ENCODE results near the gene LOXL1. TPM values are rescaled to one million over a fixed set of nuclear protein-coding genes. Genes with fewer than 3 reads are reported as not detected.

The LOXL1 gene
- total and polyA plus RNA-seq, 10 of the 15 experiments (the other 5 are each of a cell fraction or from before 2014, with no cell fraction given) = 0.07 to 0.15 TPM; not detected in 8

DNA sequence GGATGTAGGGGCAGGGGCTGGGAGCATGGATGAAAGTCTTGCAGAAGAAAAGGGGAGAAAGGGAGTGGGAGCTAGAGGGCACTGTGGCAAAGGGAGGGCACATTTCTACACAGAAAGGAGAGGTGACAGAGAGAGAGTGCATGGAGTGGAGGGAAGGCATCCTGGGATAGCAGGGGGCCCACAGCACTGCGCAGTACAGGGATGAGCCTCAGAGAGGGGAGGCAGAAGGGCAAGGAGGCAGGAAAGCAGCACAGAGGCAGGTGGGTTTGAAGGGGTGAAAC lies 60.5 kb downstream of the LOXL1 start:
- Histone ChIP-seq H3K36me3 (ENCODE audit: control insufficient read depth in 2 of 2, insufficient read depth in 2 of 2, low read length in 1 of 2) (no peaks in the 10 kb centered on the region; a peak in 2 of 4 replicates), H3K79me2 (ENCODE audit: control insufficient read depth, insufficient read depth, low read length) (peaks cover 4% of the 10 kb centered on the region; the same call in 1 of the 2 replicates), H3K4me2 (ENCODE audit: control insufficient read depth, insufficient read depth) (no peak overlapping the region), H3K9me3 (replicated peaks; ENCODE audit: control insufficient read depth, insufficient read depth, low read length) (no peaks in the 10 kb centered on the region), H3K27me3 (replicated peaks in 1 of 2; ENCODE audit: control insufficient read depth in 2 of 2, insufficient read depth in 2 of 2, low read length in 1 of 2) (no peaks in the 10 kb centered on the region), H2AFZ (ENCODE audit: control insufficient read depth, low read depth, low read length) (no peak overlapping the region), H3K4me3 (no peak overlapping the region), H3K9ac (ENCODE audit: control insufficient read depth, insufficient read depth, low read length) (no peak overlapping the region), H3K27ac (ENCODE audit: control insufficient read depth, insufficient read depth) (peak overlapping the region; percentile 67; the same call in 1 of the 2 replicates), H3K4me1 (ENCODE audit: control insufficient read depth, insufficient read depth, low read length) (peaks cover 54% of the 10 kb centered on the region), H4K20me1 (ENCODE audit: control insufficient read depth, insufficient read depth) (no peaks in the 10 kb centered on the region)
- SMC1A ChIA-PET (ENCODE audit: uncharacterized antibody, unreplicated experiment) = interaction anchor here (1.2 kb wide), 1 partner anchor 15 kb away, joined by 3 read pairs; no protein-coding TSS in a partner anchor
- no peak for DNase-seq (ENCODE audit: low read depth, low spot score)
- no peak for FAIRE-seq
- TF ChIP-seq FOS (IDR thresholded peaks at IDR 0.05; ENCODE audit: borderline replicate concordance, extremely low read depth, insufficient read length) = no peak
- TF ChIP-seq, protein P1, sequence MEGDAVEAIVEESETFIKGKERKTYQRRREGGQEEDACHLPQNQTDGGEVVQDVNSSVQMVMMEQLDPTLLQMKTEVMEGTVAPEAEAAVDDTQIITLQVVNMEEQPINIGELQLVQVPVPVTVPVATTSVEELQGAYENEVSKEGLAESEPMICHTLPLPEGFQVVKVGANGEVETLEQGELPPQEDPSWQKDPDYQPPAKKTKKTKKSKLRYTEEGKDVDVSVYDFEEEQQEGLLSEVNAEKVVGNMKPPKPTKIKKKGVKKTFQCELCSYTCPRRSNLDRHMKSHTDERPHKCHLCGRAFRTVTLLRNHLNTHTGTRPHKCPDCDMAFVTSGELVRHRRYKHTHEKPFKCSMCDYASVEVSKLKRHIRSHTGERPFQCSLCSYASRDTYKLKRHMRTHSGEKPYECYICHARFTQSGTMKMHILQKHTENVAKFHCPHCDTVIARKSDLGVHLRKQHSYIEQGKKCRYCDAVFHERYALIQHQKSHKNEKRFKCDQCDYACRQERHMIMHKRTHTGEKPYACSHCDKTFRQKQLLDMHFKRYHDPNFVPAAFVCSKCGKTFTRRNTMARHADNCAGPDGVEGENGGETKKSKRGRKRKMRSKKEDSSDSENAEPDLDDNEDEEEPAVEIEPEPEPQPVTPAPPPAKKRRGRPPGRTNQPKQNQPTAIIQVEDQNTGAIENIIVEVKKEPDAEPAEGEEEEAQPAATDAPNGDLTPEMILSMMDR (IDR thresholded peaks at IDR 0.05 in 2 of 3, conservative IDR thresholded peaks at IDR 0.05 in 1 of 3; ENCODE audit: control insufficient read depth in 2 of 3, extremely low read depth in 1 of 3, insufficient read depth in 1 of 3, low read depth in 3 of 3, low read length in 3 of 3) = 0 out of 6 replicates have a peak, but pooled peaks of 1 of the 3 experiments have one; percentile 4
- TF ChIP-seq HDGF (IDR thresholded peaks at IDR 0.05) = 0 out of 2 replicates have a peak, but pooled peaks have one; percentile 11
- no peak for ATAC-seq
- in situ Hi-C loops (cut with MboI) = no loop called here
- intact Hi-C loops (cut with micrococcal nuclease; ENCODE audit: unreplicated experiment) = no loop called here
- CTCF ChIA-PET = interaction anchor here (1.2 to 4.1 kb wide), 4 partner anchors 10 to 41 kb away, joined by 3 to 33 read pairs (median 16); no protein-coding TSS in a partner anchor
- RAD21 ChIA-PET (ENCODE audit: unreplicated experiment) = interaction anchor here (0.7 to 2.2 kb wide), 3 partner anchors 10 to 14 kb away, joined by 3 to 8 read pairs (median 6); no protein-coding TSS in a partner anchor
- 50% methylated on average over 1 of the region's 1 CpG for WGBS (ENCODE audit: insufficient coverage, insufficient replicate concordance, low lambda C conversion rate, missing lambda C conversion rate)
- POLR2A ChIA-PET = interaction anchor here (0.6 to 1.6 kb wide), 2 partner anchors 10 to 11 kb away, joined by 3 to 5 read pairs; no protein-coding TSS in a partner anchor
- BruUV-seq (replicated peaks) = no TSS peak

DNA sequence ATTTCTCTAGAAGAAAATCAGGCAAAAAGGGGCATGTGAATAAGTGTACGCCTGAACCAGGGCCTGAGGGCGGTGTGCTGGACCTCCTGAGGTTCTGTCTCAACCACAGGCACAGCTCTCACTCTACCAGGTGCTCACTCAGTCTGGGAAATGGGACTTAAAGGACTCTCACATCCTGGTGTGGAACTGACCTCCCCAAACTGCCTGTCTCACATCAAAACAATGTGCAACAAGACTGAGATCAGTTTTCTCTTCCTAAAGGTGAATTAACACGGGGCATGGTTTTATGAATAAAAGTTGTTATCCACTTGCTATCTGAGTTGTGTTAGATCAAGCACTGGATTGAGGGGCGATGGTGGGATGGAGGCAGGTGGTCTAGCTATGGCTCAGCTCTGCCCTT lies 61.0 kb downstream of the LOXL1 start:
- RAD21 ChIA-PET (ENCODE audit: unreplicated experiment) = interaction anchor here (1.8 to 2.5 kb wide), 3 partner anchors 9 to 14 kb away, joined by 6 to 11 read pairs (median 8); no protein-coding TSS in a partner anchor
- intact Hi-C loops (cut with micrococcal nuclease; ENCODE audit: unreplicated experiment) = no loop called here
- H2AFZ ChIP-seq (ENCODE audit: control insufficient read depth, low read depth, low read length) = no peak overlapping the region; the same call in 1 of the 2 replicates
- no peaks in the 10 kb centered on the region for H3K9me3 ChIP-seq (replicated peaks; ENCODE audit: control insufficient read depth, insufficient read depth, low read length)
- SMC1A ChIA-PET (ENCODE audit: uncharacterized antibody, unreplicated experiment) = interaction anchor here (1.2 to 1.8 kb wide), 3 partner anchors 9 to 16 kb away, joined by 3 to 8 read pairs (median 6); no protein-coding TSS in a partner anchor
- WGBS (ENCODE audit: insufficient coverage, insufficient replicate concordance, low lambda C conversion rate, missing lambda C conversion rate) = 77% methylated on average over 4 of the region's 4 CpGs
- CTCF ChIA-PET = interaction anchor here (1.2 to 4.1 kb wide), 5 partner anchors 9 to 62 kb away, joined by 3 to 33 read pairs (median 9); no protein-coding TSS in a partner anchor
- H3K27me3 ChIP-seq (replicated peaks in 1 of 2; ENCODE audit: control insufficient read depth in 2 of 2, insufficient read depth in 2 of 2, low read length in 1 of 2) = no peaks in the 10 kb centered on the region
- POLR2A ChIA-PET = interaction anchor here (0.9 to 2.1 kb wide), 3 partner anchors 10 to 20 kb away, joined by 3 to 6 read pairs (median 5); no protein-coding TSS in a partner anchor
- FAIRE-seq (no peak), DNase-seq (ENCODE audit: low read depth, low spot score) (no peak), ATAC-seq (no peak)
- H3K9ac ChIP-seq (ENCODE audit: control insufficient read depth, insufficient read depth, low read length) = peak overlapping the region; percentile 35
- BruUV-seq (replicated peaks) = no TSS peak
- peak overlapping the region; percentile 0 for H3K4me2 ChIP-seq (ENCODE audit: control insufficient read depth, insufficient read depth)
- no peak overlapping the region for H3K4me3 ChIP-seq
- H3K27ac ChIP-seq (ENCODE audit: control insufficient read depth, insufficient read depth) = peak overlapping the region; percentile 67
- H3K4me1 ChIP-seq (ENCODE audit: control insufficient read depth, insufficient read depth, low read length) = peaks cover 49% of the 10 kb centered on the region
- in situ Hi-C loops (cut with MboI) = no loop called here
- H4K20me1 ChIP-seq (ENCODE audit: control insufficient read depth, insufficient read depth) = no peaks in the 10 kb centered on the region
- H3K79me2 ChIP-seq (ENCODE audit: control insufficient read depth, insufficient read depth, low read length) = peaks cover 4% of the 10 kb centered on the region; the same call in 1 of the 2 replicates
- no peaks in the 10 kb centered on the region; a peak in 2 of 4 replicates for H3K36me3 ChIP-seq (ENCODE audit: control insufficient read depth in 2 of 2, insufficient read depth in 2 of 2, low read length in 1 of 2)
- TF ChIP-seq, protein P2, sequence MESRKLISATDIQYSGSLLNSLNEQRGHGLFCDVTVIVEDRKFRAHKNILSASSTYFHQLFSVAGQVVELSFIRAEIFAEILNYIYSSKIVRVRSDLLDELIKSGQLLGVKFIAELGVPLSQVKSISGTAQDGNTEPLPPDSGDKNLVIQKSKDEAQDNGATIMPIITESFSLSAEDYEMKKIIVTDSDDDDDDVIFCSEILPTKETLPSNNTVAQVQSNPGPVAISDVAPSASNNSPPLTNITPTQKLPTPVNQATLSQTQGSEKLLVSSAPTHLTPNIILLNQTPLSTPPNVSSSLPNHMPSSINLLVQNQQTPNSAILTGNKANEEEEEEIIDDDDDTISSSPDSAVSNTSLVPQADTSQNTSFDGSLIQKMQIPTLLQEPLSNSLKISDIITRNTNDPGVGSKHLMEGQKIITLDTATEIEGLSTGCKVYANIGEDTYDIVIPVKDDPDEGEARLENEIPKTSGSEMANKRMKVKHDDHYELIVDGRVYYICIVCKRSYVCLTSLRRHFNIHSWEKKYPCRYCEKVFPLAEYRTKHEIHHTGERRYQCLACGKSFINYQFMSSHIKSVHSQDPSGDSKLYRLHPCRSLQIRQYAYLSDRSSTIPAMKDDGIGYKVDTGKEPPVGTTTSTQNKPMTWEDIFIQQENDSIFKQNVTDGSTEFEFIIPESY (IDR thresholded peaks at IDR 0.05) = no peak
- no peak for TF ChIP-seq MYC (IDR thresholded peaks at IDR 0.05; ENCODE audit: insufficient read depth, insufficient read length, insufficient replicate concordance, low read length, severe bottlenecking)
- no peak for TF ChIP-seq EP300 (IDR thresholded peaks at IDR 0.05; ENCODE audit: borderline replicate concordance in 1 of 2, control insufficient read depth in 1 of 2, low read depth in 2 of 2, low read length in 2 of 2)
- TF ChIP-seq HDAC2 (IDR thresholded peaks at IDR 0.05) = no peak
- no peak for TF ChIP-seq ZNF207 (IDR thresholded peaks at IDR 0.05; ENCODE audit: borderline replicate concordance)
- TF ChIP-seq RELA (IDR thresholded peaks at IDR 0.05; ENCODE audit: borderline replicate concordance, partially characterized antibody) = no peak
